ENCODE data around the gene PROM1. TPM values are rescaled to one million over a fixed set of nuclear protein-coding genes. Genes with fewer than 3 reads are reported as not detected.

Gene PROM1
- total and polyA plus RNA-seq, 2 experiments from 2014 or later = 14.3 to 30.8 TPM

DNA sequence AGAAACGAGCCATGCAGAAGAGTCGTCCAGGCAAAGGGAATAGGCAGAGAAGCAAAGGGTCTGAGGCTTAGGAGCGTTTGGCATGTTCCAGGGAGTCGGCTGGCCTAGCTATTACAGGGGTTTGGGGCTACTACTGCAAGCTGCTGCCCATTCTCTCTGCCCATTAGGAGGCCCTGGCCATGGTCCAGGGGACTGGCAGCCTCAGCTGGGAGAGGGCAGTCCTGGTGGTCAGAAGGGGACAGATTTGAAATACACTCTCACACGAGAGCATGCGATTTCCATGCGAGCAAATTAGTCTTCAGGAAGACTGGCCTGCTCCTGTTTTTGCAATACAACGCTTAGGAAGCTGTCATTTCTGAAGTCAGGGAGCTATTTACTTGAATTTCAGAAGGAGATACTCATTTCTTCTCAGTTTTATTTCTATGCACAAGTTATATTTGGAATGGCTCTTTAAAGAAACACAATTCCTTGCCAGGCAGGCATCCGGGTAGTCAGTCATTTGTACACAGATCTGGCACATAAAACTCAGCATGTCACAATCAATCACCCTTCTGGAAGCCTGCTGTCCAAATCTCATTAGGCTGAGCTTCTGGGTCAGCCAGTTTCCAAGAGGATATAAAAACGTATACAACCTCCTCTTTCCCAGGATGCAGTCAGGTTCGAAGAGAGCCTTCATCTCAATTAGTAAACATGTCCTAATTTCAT is 27.0 kb downstream of the PROM1 start:
- Histone ChIP-seq H3K36me3 (replicated peaks; ENCODE audit: insufficient read depth, low read depth) (no peaks in the 10 kb centered on the region), H3K4me3 (no peak overlapping the region), H3K27me3 (no peaks in the 10 kb centered on the region), H4K20me1 (ENCODE audit: insufficient read depth, poor library complexity, severe bottlenecking) (no peaks in the 10 kb centered on the region), H3K9me3 (ENCODE audit: low read depth) (no peaks in the 10 kb centered on the region), H2AFZ (no peak overlapping the region), H3K79me2 (no peaks in the 10 kb centered on the region), H3K4me2 (no peak overlapping the region), H3K9me2 (replicated peaks; ENCODE audit: insufficient read depth) (no peaks in the 10 kb centered on the region), H3K27ac (no peak overlapping the region), H3K4me1 (ENCODE audit: insufficient read depth) (peaks cover 6% of the 10 kb centered on the region)
- DNase-seq (ENCODE audit: low spot score) = no peak
- WGBS (ENCODE audit: low lambda C conversion rate, missing lambda C conversion rate) = 68% methylated on average over 11 of the region's 11 CpGs
- TF ChIP-seq EZH2phosphoT487 (IDR thresholded peaks at IDR 0.05; ENCODE audit: low read depth, severe bottlenecking, unreplicated experiment) (no peak), EZH2 (IDR thresholded peaks at IDR 0.05; ENCODE audit: borderline replicate concordance) (no peak), CTCF (IDR thresholded peaks at IDR 0.05; ENCODE audit: poor library complexity) (no peak)

- Histone ChIP-seq H3K4me2 (no peak overlapping the region), H3K36me3 (replicated peaks; ENCODE audit: insufficient read depth, low read depth) (no peaks in the 10 kb centered on the region), H2AFZ (no peak overlapping the region), H3K9me3 (ENCODE audit: low read depth) (no peaks in the 10 kb centered on the region), H4K20me1 (ENCODE audit: insufficient read depth, poor library complexity, severe bottlenecking) (no peaks in the 10 kb centered on the region), H3K27ac (peak overlapping the region; percentile 2), H3K27me3 (no peaks in the 10 kb centered on the region), H3K79me2 (no peaks in the 10 kb centered on the region), H3K9me2 (replicated peaks; ENCODE audit: insufficient read depth) (no peaks in the 10 kb centered on the region), H3K4me3 (no peak overlapping the region), H3K4me1 (ENCODE audit: insufficient read depth) (peaks cover 6% of the 10 kb centered on the region)
- 87% methylated on average over 7 of the region's 7 CpGs for WGBS (ENCODE audit: low lambda C conversion rate, missing lambda C conversion rate)
- TF ChIP-seq EZH2phosphoT487 (IDR thresholded peaks at IDR 0.05; ENCODE audit: low read depth, severe bottlenecking, unreplicated experiment) = no peak
- no peak for TF ChIP-seq CTCF (IDR thresholded peaks at IDR 0.05; ENCODE audit: poor library complexity)
- TF ChIP-seq EZH2 (IDR thresholded peaks at IDR 0.05; ENCODE audit: borderline replicate concordance) = no peak
- no peak for DNase-seq (ENCODE audit: low spot score)
Observed at GRCh38 chr4:16055873-16056272, 27.9 kb downstream of the PROM1 start.

- H3K79me2 ChIP-seq = no peaks in the 10 kb centered on the region
- H3K36me3 ChIP-seq (replicated peaks; ENCODE audit: insufficient read depth, low read depth) = no peaks in the 10 kb centered on the region
- no peaks in the 10 kb centered on the region for H3K9me3 ChIP-seq (ENCODE audit: low read depth)
- no peaks in the 10 kb centered on the region for H4K20me1 ChIP-seq (ENCODE audit: insufficient read depth, poor library complexity, severe bottlenecking)
- H3K27me3 ChIP-seq = no peaks in the 10 kb centered on the region
- peaks cover 6% of the 10 kb centered on the region for H3K4me1 ChIP-seq (ENCODE audit: insufficient read depth)
- DNase-seq (ENCODE audit: low spot score) = no peak
- WGBS (ENCODE audit: low lambda C conversion rate, missing lambda C conversion rate) = 76% methylated on average over 7 of the region's 7 CpGs
- H3K4me3 ChIP-seq = no peak overlapping the region
- TF ChIP-seq CTCF (IDR thresholded peaks at IDR 0.05; ENCODE audit: poor library complexity) (no peak), EZH2phosphoT487 (IDR thresholded peaks at IDR 0.05; ENCODE audit: low read depth, severe bottlenecking, unreplicated experiment) (no peak), EZH2 (IDR thresholded peaks at IDR 0.05; ENCODE audit: borderline replicate concordance) (no peak)
- H3K4me2 ChIP-seq = no peak overlapping the region
- H3K9me2 ChIP-seq (replicated peaks; ENCODE audit: insufficient read depth) = no peaks in the 10 kb centered on the region
- H2AFZ ChIP-seq = no peak overlapping the region
- peak overlapping the region; percentile 2 for H3K27ac ChIP-seq
Observed at GRCh38 chr4:16055471-16055870, 28.4 kb downstream of the PROM1 start.
